Fibroblast of skin of right quadriceps (primary cell): ENCODE measurements around the gene GPR183.

ENCODE experiments used
- DNase-seq: peaks from one replicate; pipeline ENCODE4 v3.0.0-alpha.2; 2013

The GPR183 gene, protein sequence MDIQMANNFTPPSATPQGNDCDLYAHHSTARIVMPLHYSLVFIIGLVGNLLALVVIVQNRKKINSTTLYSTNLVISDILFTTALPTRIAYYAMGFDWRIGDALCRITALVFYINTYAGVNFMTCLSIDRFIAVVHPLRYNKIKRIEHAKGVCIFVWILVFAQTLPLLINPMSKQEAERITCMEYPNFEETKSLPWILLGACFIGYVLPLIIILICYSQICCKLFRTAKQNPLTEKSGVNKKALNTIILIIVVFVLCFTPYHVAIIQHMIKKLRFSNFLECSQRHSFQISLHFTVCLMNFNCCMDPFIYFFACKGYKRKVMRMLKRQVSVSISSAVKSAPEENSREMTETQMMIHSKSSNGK

GRCh38 chr13:99307247-99307646 is at the start of gene GPR183:
GPR183 (minus strand) TSS chr13:99307399; CDS start chr13:99296145, 11,254 bp downstream.
- DNase-seq = peak; percentile 46

GRCh38 chr13:99356262-99357091 is 49.3 kb upstream of the GPR183 start:
- peak; percentile 58 for DNase-seq

GRCh38 chr13:99356012-99356261 is 48.7 kb upstream of the GPR183 start:
- no peak for DNase-seq

GRCh38 chr13:99355267-99356011 is 48.2 kb upstream of the GPR183 start:
- no peak for DNase-seq

GRCh38 chr13:99354371-99354951 is 47.3 kb upstream of the GPR183 start:
- no peak for DNase-seq

DNA sequence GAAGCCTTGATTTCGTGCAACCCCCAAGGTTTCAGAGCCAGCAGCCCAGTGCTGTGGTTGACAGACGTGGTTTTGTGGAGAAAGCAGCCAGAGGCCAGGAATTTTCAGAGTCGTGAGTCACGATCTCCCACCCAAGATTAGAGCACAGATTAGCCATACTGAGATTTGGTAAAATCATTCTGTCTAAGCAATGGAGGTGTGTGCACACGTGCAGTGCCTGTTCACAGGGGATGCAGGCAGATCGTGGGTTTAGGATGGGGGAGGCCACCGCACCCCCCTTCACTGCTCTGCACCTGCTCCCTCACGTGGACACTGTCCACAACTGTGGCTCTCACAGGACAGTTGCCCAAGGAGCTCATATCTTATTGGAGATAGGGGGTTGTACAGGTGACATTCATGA is 46.6 kb upstream of the GPR183 start:
- peak; percentile 76 for DNase-seq

- DNase-seq = no peak
These were observed 46.0 kb upstream of the GPR183 start for GRCh38 chr13:99353246-99353600.

GRCh38 chr13:99352351-99353245 is 45.4 kb upstream of the GPR183 start:
- DNase-seq = no peak

DNA sequence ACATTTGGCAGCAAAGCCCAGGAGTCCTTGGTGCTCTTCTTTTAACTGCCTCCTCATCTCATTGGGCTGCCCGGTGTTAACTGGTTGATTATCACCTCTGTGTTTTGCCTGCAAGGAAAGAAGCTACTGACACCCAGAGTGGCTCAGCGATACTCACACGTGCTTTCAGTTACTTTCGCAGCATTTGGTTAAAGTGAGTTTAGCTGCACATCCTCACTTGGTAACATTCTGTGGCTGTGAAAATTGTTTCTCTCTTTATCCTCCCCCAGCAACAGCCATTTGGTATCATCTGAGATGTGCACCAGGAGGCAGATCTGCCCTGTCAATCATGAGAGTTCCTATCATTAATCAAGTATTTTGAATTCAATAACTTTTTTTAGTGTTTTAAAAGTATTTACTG is 44.6 kb upstream of the GPR183 start:
- no peak for DNase-seq

DNA sequence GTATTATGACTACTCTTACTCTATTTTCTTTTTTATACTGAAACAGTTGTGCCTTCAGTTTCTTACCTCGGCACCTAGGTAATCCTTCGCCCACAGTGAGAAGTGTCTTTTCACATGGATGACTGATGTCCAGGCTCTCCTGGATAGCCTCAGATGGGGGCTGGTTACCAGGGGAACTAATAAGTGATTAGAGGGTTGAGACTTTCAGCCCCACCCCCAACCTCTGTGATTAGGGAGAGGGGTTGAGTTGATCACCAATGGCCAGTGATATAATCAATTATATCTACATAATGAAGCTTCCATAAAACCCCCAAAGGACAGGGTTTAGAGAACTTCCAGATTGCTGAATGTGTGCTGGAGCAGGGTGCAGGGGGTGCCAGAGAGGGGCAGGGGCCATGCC is 43.0 kb upstream of the GPR183 start:
- no peak for DNase-seq

- DNase-seq = no peak
These were observed 40.8 kb upstream of the GPR183 start for GRCh38 chr13:99347911-99348451.

DNA sequence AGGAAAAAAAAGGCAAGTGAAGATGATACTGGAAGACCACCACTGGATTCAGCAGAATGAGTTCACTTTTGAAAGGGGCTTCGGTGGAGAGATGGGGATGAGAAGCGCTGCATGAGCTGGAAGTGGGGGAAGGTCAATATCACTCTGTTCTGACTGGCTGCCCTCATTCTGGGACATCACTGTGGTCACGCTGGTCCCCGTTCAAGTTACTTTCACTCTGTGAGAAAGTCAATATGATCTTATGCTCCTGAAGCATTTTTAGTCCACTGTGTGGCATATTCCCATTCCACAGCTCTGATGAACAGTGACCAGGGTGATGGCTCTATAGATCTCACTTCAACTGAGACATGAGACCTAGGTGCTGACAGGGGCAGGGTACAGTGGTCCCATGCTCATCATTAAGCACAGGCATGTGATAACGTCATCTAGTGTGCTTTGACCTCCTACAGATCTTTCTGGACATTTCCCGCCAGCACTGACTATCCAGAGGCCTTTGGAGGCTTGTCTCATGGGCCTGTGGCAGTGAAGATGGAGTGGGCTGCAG is 40.2 kb upstream of the GPR183 start:
- DNase-seq = no peak

DNA sequence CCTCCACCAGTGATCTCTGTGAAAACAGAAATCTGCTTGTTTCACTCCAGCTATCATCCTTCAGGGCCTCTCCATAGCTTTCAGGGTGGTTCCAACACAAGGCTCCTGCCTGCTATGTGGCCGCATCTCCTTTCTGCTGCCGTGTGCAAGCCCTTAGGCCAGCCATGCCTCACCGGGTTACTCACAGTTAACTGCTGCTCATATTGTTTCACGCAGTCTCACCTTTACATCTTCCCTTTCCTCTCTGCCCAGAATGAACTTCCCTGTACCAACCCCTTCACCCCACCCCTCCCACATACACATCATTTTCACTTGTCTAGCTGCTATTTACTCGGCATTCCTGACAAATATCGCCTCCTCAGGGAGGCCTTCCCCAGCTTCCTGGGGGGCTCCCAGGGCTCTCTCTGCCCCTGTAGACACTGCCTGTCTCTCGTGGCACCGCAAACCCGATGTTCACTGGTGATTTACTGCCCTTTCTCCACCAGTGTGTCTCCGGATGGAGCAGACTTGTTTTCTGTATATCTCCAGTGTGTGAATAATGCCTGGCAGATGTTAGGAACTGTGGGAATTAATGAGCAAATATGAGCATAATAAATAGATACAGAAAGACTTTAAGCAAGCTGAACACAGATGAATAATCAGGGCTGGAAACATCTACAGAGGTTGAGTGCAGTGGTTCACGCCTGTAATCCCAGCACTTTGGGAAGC is 39.3 kb upstream of the GPR183 start:
- DNase-seq = peak; percentile 74

DNA sequence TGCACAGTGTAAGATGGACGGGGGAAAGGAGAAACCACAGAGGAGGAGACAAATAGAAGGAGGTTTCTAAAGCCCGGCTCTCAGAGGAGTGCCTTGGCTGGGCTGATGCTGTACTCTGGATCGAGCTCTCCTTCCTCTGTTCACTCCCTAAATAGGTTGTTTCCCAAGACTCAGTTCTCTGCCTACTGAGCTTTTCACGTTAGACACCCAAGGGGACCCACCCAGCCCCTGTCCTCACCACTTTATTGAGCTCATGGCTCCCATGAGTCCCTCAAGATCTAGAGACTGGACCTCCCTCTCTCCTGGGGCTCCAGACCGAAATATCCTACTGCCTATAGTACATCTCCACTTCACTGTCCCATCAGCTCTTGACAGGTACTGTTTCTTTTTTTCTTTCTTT is 38.1 kb upstream of the GPR183 start:
- DNase-seq = no peak

- no peak for DNase-seq
These were observed 37.5 kb upstream of the GPR183 start for GRCh38 chr13:99344610-99345208.

GRCh38 chr13:99342723-99343315 is 35.6 kb upstream of the GPR183 start:
- DNase-seq = no peak

GRCh38 chr13:99341969-99342722 is 34.9 kb upstream of the GPR183 start:
- DNase-seq = no peak

GRCh38 chr13:99340638-99341037 is 33.4 kb upstream of the GPR183 start:
- DNase-seq = no peak

- peak; percentile 42 for DNase-seq
These were observed 32.7 kb upstream of the GPR183 start for GRCh38 chr13:99339736-99340397.
